ENCODE data around the gene NR2C2AP.

Gene NR2C2AP

GRCh38 chr19:19160461-19161035, 42.7 kb downstream of the NR2C2AP start:
- peaks cover 99% of the 10 kb centered on the region for H3K4me1 ChIP-seq (ENCODE audit: control insufficient read depth, low read length)
- peaks cover 82% of the 10 kb centered on the region for H3K36me3 ChIP-seq (ENCODE audit: control insufficient read depth, low read length)
- H4K20me1 ChIP-seq (ENCODE audit: control insufficient read depth, insufficient read depth, low read depth, low read length) = peaks cover 6% of the 10 kb centered on the region; the same call in 1 of the 2 replicates
- peaks cover 82% of the 10 kb centered on the region for H3F3A ChIP-seq (ENCODE audit: control insufficient read depth, insufficient read depth)
- TF ChIP-seq, protein P1, sequence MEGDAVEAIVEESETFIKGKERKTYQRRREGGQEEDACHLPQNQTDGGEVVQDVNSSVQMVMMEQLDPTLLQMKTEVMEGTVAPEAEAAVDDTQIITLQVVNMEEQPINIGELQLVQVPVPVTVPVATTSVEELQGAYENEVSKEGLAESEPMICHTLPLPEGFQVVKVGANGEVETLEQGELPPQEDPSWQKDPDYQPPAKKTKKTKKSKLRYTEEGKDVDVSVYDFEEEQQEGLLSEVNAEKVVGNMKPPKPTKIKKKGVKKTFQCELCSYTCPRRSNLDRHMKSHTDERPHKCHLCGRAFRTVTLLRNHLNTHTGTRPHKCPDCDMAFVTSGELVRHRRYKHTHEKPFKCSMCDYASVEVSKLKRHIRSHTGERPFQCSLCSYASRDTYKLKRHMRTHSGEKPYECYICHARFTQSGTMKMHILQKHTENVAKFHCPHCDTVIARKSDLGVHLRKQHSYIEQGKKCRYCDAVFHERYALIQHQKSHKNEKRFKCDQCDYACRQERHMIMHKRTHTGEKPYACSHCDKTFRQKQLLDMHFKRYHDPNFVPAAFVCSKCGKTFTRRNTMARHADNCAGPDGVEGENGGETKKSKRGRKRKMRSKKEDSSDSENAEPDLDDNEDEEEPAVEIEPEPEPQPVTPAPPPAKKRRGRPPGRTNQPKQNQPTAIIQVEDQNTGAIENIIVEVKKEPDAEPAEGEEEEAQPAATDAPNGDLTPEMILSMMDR (IDR thresholded peaks at IDR 0.05; ENCODE audit: low read depth, low read length, poor library complexity, severe bottlenecking) = no peak
- TF ChIP-seq EZH2phosphoT487 (IDR thresholded peaks at IDR 0.05; ENCODE audit: borderline replicate concordance, low read length) = no peak
- H3K9me2 ChIP-seq (replicated peaks; ENCODE audit: control insufficient read depth, low read length) = no peaks in the 10 kb centered on the region
- peak overlapping the region; percentile 97 for H3K27ac ChIP-seq (ENCODE audit: low read depth, low read length)
- peak overlapping the region; percentile 91 for H3K4me2 ChIP-seq (ENCODE audit: low read length)
- peaks cover 86% of the 10 kb centered on the region for H3K79me2 ChIP-seq (ENCODE audit: control insufficient read depth, low read length)
- no peaks in the 10 kb centered on the region for H3K27me3 ChIP-seq (ENCODE audit: control insufficient read depth, low read length)
- H3K4me3 ChIP-seq (ENCODE audit: low read length) = peak overlapping the region; percentile 96
- no peaks in the 10 kb centered on the region for H3K9me3 ChIP-seq (ENCODE audit: control insufficient read depth, insufficient read depth, low read length)

DNA sequence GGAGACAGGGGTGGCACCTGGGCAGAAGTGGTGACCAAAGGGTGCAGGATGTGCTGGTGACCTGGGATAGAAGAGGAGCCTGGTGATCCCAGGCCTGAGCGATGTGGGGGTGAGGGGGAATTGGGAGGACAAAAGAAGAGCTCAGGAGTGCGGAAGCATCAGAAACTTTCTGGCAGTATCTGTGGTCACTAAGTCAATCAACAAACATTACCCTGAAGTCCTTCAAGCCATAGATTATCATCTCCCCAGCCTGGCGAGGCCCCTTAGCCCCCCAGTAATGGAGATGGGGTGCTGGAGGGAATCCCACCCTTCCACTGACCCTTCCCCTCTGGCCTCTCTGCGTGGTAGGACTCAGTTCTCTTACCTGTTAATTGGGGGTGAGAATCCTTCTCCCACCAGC, 43.7 kb downstream of the NR2C2AP start:
- peak overlapping the region; percentile 96 for H3K4me3 ChIP-seq (ENCODE audit: low read length)
- peak overlapping the region; percentile 97 for H3K27ac ChIP-seq (ENCODE audit: low read depth, low read length)
- peak overlapping the region; percentile 91 for H3K4me2 ChIP-seq (ENCODE audit: low read length)
- TF ChIP-seq, protein P1 (IDR thresholded peaks at IDR 0.05; ENCODE audit: low read depth, low read length, poor library complexity, severe bottlenecking) = no peak
- peaks cover 80% of the 10 kb centered on the region for H3K36me3 ChIP-seq (ENCODE audit: control insufficient read depth, low read length)
- peaks cover 76% of the 10 kb centered on the region for H3F3A ChIP-seq (ENCODE audit: control insufficient read depth, insufficient read depth)
- H3K27me3 ChIP-seq (ENCODE audit: control insufficient read depth, low read length) = no peaks in the 10 kb centered on the region
- peaks cover 98% of the 10 kb centered on the region for H3K4me1 ChIP-seq (ENCODE audit: control insufficient read depth, low read length)
- H3K79me2 ChIP-seq (ENCODE audit: control insufficient read depth, low read length) = peaks cover 84% of the 10 kb centered on the region
- H3K9me3 ChIP-seq (ENCODE audit: control insufficient read depth, insufficient read depth, low read length) = no peaks in the 10 kb centered on the region
- no peaks in the 10 kb centered on the region for H3K9me2 ChIP-seq (replicated peaks; ENCODE audit: control insufficient read depth, low read length)
- no peaks in the 10 kb centered on the region for H4K20me1 ChIP-seq (ENCODE audit: control insufficient read depth, insufficient read depth, low read depth, low read length)

GRCh38 chr19:19157808-19158207, 45.4 kb downstream of the NR2C2AP start:
- TF ChIP-seq EZH2phosphoT487 (IDR thresholded peaks at IDR 0.05; ENCODE audit: borderline replicate concordance, low read length) = no peak
- TF ChIP-seq, protein P1 (IDR thresholded peaks at IDR 0.05; ENCODE audit: low read depth, low read length, poor library complexity, severe bottlenecking) = no peak
- peak overlapping the region; percentile 67 for H3K4me3 ChIP-seq (ENCODE audit: low read length)
- no peaks in the 10 kb centered on the region for H3K27me3 ChIP-seq (ENCODE audit: control insufficient read depth, low read length)
- H3K36me3 ChIP-seq (ENCODE audit: control insufficient read depth, low read length) = peaks cover 78% of the 10 kb centered on the region
- H3K4me2 ChIP-seq (ENCODE audit: low read length) = peak overlapping the region; percentile 91
- no peaks in the 10 kb centered on the region for H4K20me1 ChIP-seq (ENCODE audit: control insufficient read depth, insufficient read depth, low read depth, low read length)
- peaks cover 83% of the 10 kb centered on the region for H3K79me2 ChIP-seq (ENCODE audit: control insufficient read depth, low read length)
- H3K4me1 ChIP-seq (ENCODE audit: control insufficient read depth, low read length) = peaks cover 98% of the 10 kb centered on the region
- H3K9me2 ChIP-seq (replicated peaks; ENCODE audit: control insufficient read depth, low read length) = no peaks in the 10 kb centered on the region
- peak overlapping the region; percentile 97 for H3K27ac ChIP-seq (ENCODE audit: low read depth, low read length)
- peaks cover 72% of the 10 kb centered on the region for H3F3A ChIP-seq (ENCODE audit: control insufficient read depth, insufficient read depth)
- no peaks in the 10 kb centered on the region for H3K9me3 ChIP-seq (ENCODE audit: control insufficient read depth, insufficient read depth, low read length)

All from DOHH2 (cell line).